NOMO-1 (cell line): ENCODE data around the gene CASP8.
A peak's percentile ranks its signal among the peaks of the same experiment; 100 is the strongest.

Experiments
- DNase-seq, 2 experiments: peaks; one replicate each; lab custom pipeline; 2025; ENCODE audit not compliant: unreplicated experiment in 2 of 2; lab: John Stamatoyannopoulos, UW

The CASP8 gene

GRCh38 chr2:201239167-201239935 is 21.0 kb upstream of the CASP8 start:
- DNase-seq: peak; percentile 80 to 88

- peak in 1 of 2 experiments; percentile 80 for DNase-seq
These were observed 17.6 kb upstream of the CASP8 start for GRCh38 chr2:201242571-201243277.

- DNase-seq: no peak
These were observed 15.5 kb upstream of the CASP8 start for GRCh38 chr2:201244829-201245228.

- no peak for DNase-seq
These were observed 14.1 kb upstream of the CASP8 start for GRCh38 chr2:201246280-201246679.

- DNase-seq: no peak
These were observed 12.0 kb upstream of the CASP8 start for GRCh38 chr2:201248288-201248844.

GRCh38 chr2:201249889-201250288 is 10.4 kb upstream of the CASP8 start:
- DNase-seq: no peak

- no peak for DNase-seq
These were observed 9.6 kb upstream of the CASP8 start for GRCh38 chr2:201250741-201251140.

- DNase-seq: no peak
These were observed 6.1 kb upstream of the CASP8 start for GRCh38 chr2:201254081-201254730.

GRCh38 chr2:201255408-201256033 is 4.8 kb upstream of the CASP8 start:
- no peak for DNase-seq

- no peak for DNase-seq
These were observed 4.3 kb upstream of the CASP8 start for GRCh38 chr2:201256082-201256481.

- DNase-seq: peak; percentile 78 to 91
These were observed 2.9 kb upstream of the CASP8 start for GRCh38 chr2:201257381-201257955.

- DNase-seq: peak; percentile 92 to 93
These were observed 2.2 kb upstream of the CASP8 start for GRCh38 chr2:201257956-201258665.

- DNase-seq: peak; percentile 71 to 84
These were observed 1.4 kb upstream of the CASP8 start for GRCh38 chr2:201258666-201259615.

GRCh38 chr2:201261471-201261870 is 1.1 kb downstream of the CASP8 start:
- no peak for DNase-seq

- peak in 1 of 2 experiments; percentile 31 for DNase-seq
These were observed 1.6 kb downstream of the CASP8 start for GRCh38 chr2:201261906-201262305.

- DNase-seq: peak in 1 of 2 experiments; percentile 34
These were observed 2.4 kb downstream of the CASP8 start for GRCh38 chr2:201262718-201263117.

- no peak for DNase-seq
These were observed 3.4 kb downstream of the CASP8 start for GRCh38 chr2:201263779-201264178.

GRCh38 chr2:201264472-201265173 is 4.3 kb downstream of the CASP8 start:
- no peak for DNase-seq
